Breast epithelium (tissue), 4 donors: ENCODE measurements around the gene SPATA2L. TPM values are rescaled to one million over a fixed set of nuclear protein-coding genes. Genes with fewer than 3 reads are reported as not detected.
"Not testable (repeated sequence)": the region's sequence is repeated elsewhere in the genome, so short reads cannot be mapped to it uniquely, and the experiment has no call there.

Experiments
- DNase-seq, 2 donors: peaks; one replicate each; pipeline ENCODE4 v3.0.0-alpha.2; 2019; ENCODE audit warnings: low spot score in 2 of 2
- H3K27ac ChIP-seq, 2 donors: fragments of 200-600 bp; sonication (generic) in 1 of 2; one replicate each; pipeline ENCODE4 v1.5.1; 2016 to 2019; ENCODE audit warnings: mild to moderate bottlenecking in 1 of 2
- H3K27me3 ChIP-seq, 2 donors: fragments of 200-600 bp; sonication (generic) in 1 of 2; one replicate each; pipeline versions ENCODE4 v1.5.1 to v1.6.0; 2017 to 2019; ENCODE audit warnings: control low read depth in 1 of 2, mild to moderate bottlenecking in 1 of 2
- H3K36me3 ChIP-seq: fragments of 200-600 bp; one replicate; pipeline ENCODE4 v1.5.1; 2019
- H3K4me1 ChIP-seq, 2 donors: fragments of 200-600 bp; sonication (generic); one replicate each; pipeline ENCODE4 v1.5.1; 2016 to 2019; ENCODE audit warnings: control low read depth in 1 of 2
- H3K4me3 ChIP-seq, 3 donors: fragments of 200-600 bp; sonication (generic); 1 replicate in 2 of 3; 2 replicates in 1 of 3; pipeline ENCODE4 v1.5.1; 2016 to 2019; ENCODE audit warnings: mild to moderate bottlenecking in 3 of 3, moderate library complexity in 2 of 3
- H3K9me3 ChIP-seq, 2 donors: fragments of 200-600 bp; sonication (generic) in 1 of 2; one replicate each; pipeline ENCODE4 v1.5.1; 2016 to 2019; ENCODE audit warnings: control low read depth in 1 of 2
- CTCF ChIP-seq, 3 donors: fragments of 450-650 bp; IDR thresholded peaks; one replicate each; pipeline ENCODE4 v1.5.1; 2016 to 2017; ENCODE audit warnings: antibody characterized with exemption in 3 of 3, mild to moderate bottlenecking in 3 of 3, moderate library complexity in 3 of 3
- POLR2A ChIP-seq: fragments of 450-650 bp; IDR thresholded peaks from one replicate; pipeline ENCODE4 v1.6.1; 2016; ENCODE audit warnings: antibody characterized with exemption, mild to moderate bottlenecking, moderate library complexity
- POLR2AphosphoS5 ChIP-seq, 3 donors: sonication (generic); formaldehyde crosslinking; IDR thresholded peaks; one replicate each; pipeline ENCODE4 v1.6.1; 2017; ENCODE audit warnings: antibody characterized with exemption in 3 of 3
- intact Hi-C: fragments of 100-400 bp; cut with DNase I; formaldehyde crosslinking; loops from one replicate; pipeline ENCODE4 v1.15.1; 2023; ENCODE audit warnings: low total_unique reads
- total RNA-seq, 3 donors: library from RNA; depleted of rRNA; stranded (reverse); fragments of >200 nt; gene quantifications; one replicate each; pipeline ENCODE4 v1.1.0, GENCODE V29; 2016

Gene SPATA2L
- total RNA-seq, 3 donors from 2014 or later: 9.0 to 15.1 (median 14.3) TPM

GRCh38 chr16:89705006-89705405, 3.5 kb upstream of the SPATA2L start:
- Histone ChIP-seq H3K27ac (no peak overlapping the region), H3K27me3 (no peaks in the 10 kb centered on the region), H3K9me3 (no peaks in the 10 kb centered on the region), H3K4me1 (no peaks in the 10 kb centered on the region), H3K4me3 (no peak overlapping the region), H3K36me3 (no peaks in the 10 kb centered on the region)
- TF ChIP-seq CTCF (IDR thresholded peaks at IDR 0.05) (no peak), POLR2AphosphoS5 (IDR thresholded peaks at IDR 0.05) (no peak), POLR2A (no peak)
- intact Hi-C loops: no loop called here
- DNase-seq: no peak

- DNase-seq: no peak
- TF ChIP-seq POLR2AphosphoS5 (IDR thresholded peaks at IDR 0.05): no peak
- TF ChIP-seq CTCF (IDR thresholded peaks at IDR 0.05): no peak
- TF ChIP-seq POLR2A: no peak
- intact Hi-C loops: no loop called here
These were observed 2.8 kb upstream of the SPATA2L start for GRCh38 chr16:89704281-89704680.

DNA sequence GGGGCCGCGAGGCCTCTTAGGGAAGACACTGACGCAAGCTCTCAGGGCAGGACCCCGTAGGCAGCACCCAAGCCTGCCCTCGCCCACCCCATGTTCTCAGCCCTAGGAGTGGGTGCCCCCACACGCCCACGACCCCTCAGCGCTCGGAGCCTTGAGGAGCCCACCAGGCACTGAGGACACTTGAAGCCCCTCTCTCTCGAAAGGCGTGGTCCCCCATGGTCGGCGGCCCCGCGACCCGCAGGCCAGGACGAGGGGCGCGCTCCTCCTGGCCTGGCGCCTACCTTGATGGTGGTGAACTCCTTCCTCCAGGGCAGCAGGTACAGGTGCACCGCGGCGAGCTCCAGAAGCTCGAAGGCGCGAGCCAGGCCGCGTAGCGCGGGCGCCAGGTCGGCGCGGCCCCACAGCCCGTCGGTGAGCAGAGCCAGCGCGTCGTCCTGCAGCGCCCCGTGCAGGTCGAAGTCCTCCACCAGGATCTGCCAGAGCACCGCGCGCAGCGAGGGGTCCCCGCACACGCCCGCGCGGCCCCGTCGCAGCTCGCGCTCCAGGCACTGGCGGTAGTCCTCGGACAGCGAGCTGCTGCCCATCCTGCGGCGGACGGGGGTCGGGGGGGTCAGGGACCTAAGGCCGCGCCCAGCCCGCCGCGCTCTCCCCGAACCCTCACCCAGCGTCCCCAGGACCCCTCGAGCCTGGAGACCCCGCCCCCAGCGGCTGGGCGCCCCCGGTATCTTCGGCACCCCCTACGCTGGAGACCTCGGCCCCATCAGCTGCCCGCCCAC, 668 bp downstream of the SPATA2L start:
- H3K36me3 ChIP-seq: no peaks in the 10 kb centered on the region
- DNase-seq: peak; percentile 66 to 72
- no peaks in the 10 kb centered on the region for H3K4me1 ChIP-seq
- intact Hi-C loops: no loop called here
- H3K27ac ChIP-seq: peak overlapping the region; percentile 80 to 96
- H3K27me3 ChIP-seq: no peaks in the 10 kb centered on the region
- no peaks in the 10 kb centered on the region for H3K9me3 ChIP-seq
- peak overlapping the region; percentile 61 to 75 (median 71) for H3K4me3 ChIP-seq
- peak in 1 of 3 donors; percentile 4 for TF ChIP-seq POLR2AphosphoS5 (IDR thresholded peaks at IDR 0.05)
- TF ChIP-seq POLR2A: no peak
- no peak for TF ChIP-seq CTCF (IDR thresholded peaks at IDR 0.05)

More at GRCh38 chr16:89704281-89704680, 2.8 kb upstream of the SPATA2L start:
- Histone ChIP-seq H3K4me3 (no peak overlapping the region), H3K36me3 (no peaks in the 10 kb centered on the region), H3K4me1 (no peaks in the 10 kb centered on the region), H3K27me3 (no peaks in the 10 kb centered on the region), H3K9me3 (no peaks in the 10 kb centered on the region), H3K27ac (no peak overlapping the region)

DNA sequence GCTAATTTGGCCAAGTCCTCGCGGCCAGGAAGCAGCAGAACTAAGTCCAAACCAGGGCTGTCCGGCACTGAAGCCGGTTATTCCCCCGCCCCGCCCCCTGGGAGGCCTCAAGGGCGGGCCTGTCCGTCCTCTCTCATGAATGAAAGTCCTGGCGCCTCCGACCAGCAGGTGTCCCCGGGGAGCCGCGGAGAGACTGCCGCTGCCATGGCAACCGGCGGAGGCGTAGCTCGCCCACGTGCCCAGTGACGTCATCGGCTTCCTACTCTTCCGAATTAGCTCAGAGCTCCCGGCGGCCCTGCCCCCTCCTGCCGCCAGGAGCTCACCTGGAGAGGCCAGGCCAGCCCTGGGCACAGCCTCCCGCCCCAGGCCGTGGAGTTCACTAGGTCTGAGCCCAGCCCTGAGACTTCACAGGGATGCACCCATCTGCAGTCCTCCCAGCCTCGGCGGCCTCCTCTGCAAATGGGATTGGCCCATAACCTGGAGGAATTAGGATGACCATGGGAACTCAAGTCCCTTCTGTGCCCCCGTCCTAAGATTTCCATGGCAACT, 1.3 kb downstream of the SPATA2L start:
- Histone ChIP-seq H3K9me3 (no peaks in the 10 kb centered on the region), H3K36me3 (no peaks in the 10 kb centered on the region), H3K4me1 (no peaks in the 10 kb centered on the region), H3K27ac (peak overlapping the region; percentile 80 to 96), H3K27me3 (no peaks in the 10 kb centered on the region), H3K4me3 (peak overlapping the region; percentile 61 to 75 (median 71))
- intact Hi-C loops: no loop called here
- peak; percentile 100 for DNase-seq
- no peak for TF ChIP-seq POLR2A
- peak; percentile 65 to 75 (median 65) for TF ChIP-seq POLR2AphosphoS5 (IDR thresholded peaks at IDR 0.05)
- TF ChIP-seq CTCF (IDR thresholded peaks at IDR 0.05): peak; percentile 77 to 98 (median 90)

GRCh38 chr16:89699629-89700099, 1.8 kb downstream of the SPATA2L start:
- intact Hi-C loops, H3K27me3 ChIP-seq, H3K9me3 ChIP-seq, H3K4me1 ChIP-seq, H3K36me3 ChIP-seq, DNase-seq: not testable (repeated sequence)
- Histone ChIP-seq H3K4me3 (peak overlapping the region in 2 of 3 donors; percentile 71 to 75), H3K27ac (peak overlapping the region; percentile 80 to 96)

GRCh38 chr16:89698717-89699116, 2.8 kb downstream of the SPATA2L start:
- H3K36me3 ChIP-seq, H3K4me1 ChIP-seq, DNase-seq, H3K9me3 ChIP-seq, H3K4me3 ChIP-seq, H3K27ac ChIP-seq, intact Hi-C loops, H3K27me3 ChIP-seq: not testable (repeated sequence)
